Neural cell (in vitro differentiated cells): ENCODE data around the gene AGO4. TPM values are rescaled to one million over a fixed set of nuclear protein-coding genes. Genes with fewer than 3 reads are reported as not detected.

Experiments
- H2AFZ ChIP-seq: fragments of 200-600, 300-800 bp; sonication (generic), shearing (Covaris generic); 2 replicates; pipeline ENCODE4 v1.6.0; 2014; ENCODE audit warnings: low read depth, mild to moderate bottlenecking, antibody characterized with exemption, low read length, moderate library complexity
- H3F3A ChIP-seq: fragments of 200-600 bp; shearing (Covaris generic); 2 replicates; pipeline ENCODE4 v1.6.1; 2016; ENCODE audit warnings: mild to moderate bottlenecking, moderate library complexity, mixed read lengths, antibody characterized with exemption, low read length; ENCODE audit not compliant: insufficient read depth, poor library complexity, severe bottlenecking
- H3K27ac ChIP-seq: fragments of 200-600, 300-800 bp; sonication (generic), shearing (Covaris generic); 2 replicates; pipeline ENCODE4 v1.5.1; 2014; ENCODE audit warnings: mild to moderate bottlenecking, low read length, moderate library complexity
- H3K27me3 ChIP-seq: fragments of 300-800, 200-600 bp; sonication (generic), shearing (Covaris generic); 2 replicates; pipeline ENCODE4 v1.6.0; 2014; ENCODE audit warnings: mild to moderate bottlenecking, low read depth, low read length, moderate library complexity; ENCODE audit not compliant: insufficient read depth
- H3K36me3 ChIP-seq: fragments of 300-800, 200-600 bp; sonication (generic), shearing (Covaris generic); 2 replicates; pipeline ENCODE4 v1.5.1; 2014; ENCODE audit warnings: mild to moderate bottlenecking, antibody characterized with exemption, low read length, moderate library complexity; ENCODE audit not compliant: insufficient read depth
- H3K4me2 ChIP-seq: fragments of 300-800, 200-600 bp; sonication (generic), shearing (Covaris generic); 2 replicates; pipeline ENCODE4 v1.6.0; 2014; ENCODE audit warnings: mild to moderate bottlenecking, low read length
- H3K4me3 ChIP-seq: fragments of 300-800, 200-600 bp; sonication (generic), shearing (Covaris generic); 2 replicates; pipeline ENCODE4 v1.5.1; 2014; ENCODE audit warnings: mild to moderate bottlenecking, low read length, moderate library complexity
- H3K79me2 ChIP-seq: fragments of 200-600 bp; shearing (Covaris generic); replicated peaks from 2 replicates; pipeline ENCODE4 v1.6.0; 2014; ENCODE audit warnings: mild to moderate bottlenecking, low read length, moderate library complexity; ENCODE audit not compliant: insufficient read depth
- H3K9ac ChIP-seq: fragments of 300-800, 200-600 bp; sonication (generic), shearing (Covaris generic); 2 replicates; pipeline ENCODE4 v1.6.1; 2016; ENCODE audit warnings: mild to moderate bottlenecking, low read length, mixed read lengths
- H3K9me2 ChIP-seq: fragments of 200-600 bp; shearing (Covaris generic); 2 replicates; pipeline ENCODE4 v1.6.1; 2016; ENCODE audit warnings: mild to moderate bottlenecking, low read length, mixed read lengths; ENCODE audit not compliant: insufficient read depth
- H3K9me3 ChIP-seq: fragments of 200-600, 300-800 bp; sonication (generic), shearing (Covaris generic); 2 replicates; pipeline ENCODE4 v1.6.1; 2016; ENCODE audit warnings: mild to moderate bottlenecking, mixed run types, low read length, moderate library complexity, mixed read lengths
- H4K20me1 ChIP-seq: fragments of 200-600 bp; shearing (Covaris generic); 2 replicates; pipeline ENCODE4 v1.6.1; 2016; ENCODE audit warnings: mild to moderate bottlenecking, mixed run types; ENCODE audit not compliant: insufficient read depth
- CTCF ChIP-seq: fragments of 450-650 bp; IDR thresholded peaks from 2 replicates; pipeline ENCODE4 v1.5.1; 2014; ENCODE audit warnings: antibody characterized with exemption, mild to moderate bottlenecking, moderate library complexity; ENCODE audit not compliant: poor library complexity, severe bottlenecking
- EP300 ChIP-seq: fragments of 450-650 bp; conservative IDR thresholded peaks from 2 replicates; pipeline ENCODE4 v1.6.1; 2014; ENCODE audit warnings: antibody characterized with exemption, mild to moderate bottlenecking, moderate library complexity; ENCODE audit not compliant: poor library complexity, severe bottlenecking
- EZH2 ChIP-seq: fragments of 200-600, 300-800 bp; shearing (Covaris generic), sonication (generic); IDR thresholded peaks from 2 replicates; pipeline ENCODE4 v1.6.1; 2014; ENCODE audit warnings: antibody characterized with exemption, low read length, borderline replicate concordance, mild to moderate bottlenecking; ENCODE audit not compliant: insufficient read depth, poor library complexity, severe bottlenecking
- MXI1 ChIP-seq: fragments of 450-650 bp; conservative IDR thresholded peaks from 2 replicates; pipeline ENCODE4 v1.6.1; 2014; ENCODE audit warnings: antibody characterized with exemption, mild to moderate bottlenecking; ENCODE audit not compliant: poor library complexity, severe bottlenecking
- POLR2AphosphoS5 ChIP-seq: IDR thresholded peaks from 2 replicates; pipeline ENCODE4 v1.6.1; 2012
- RAD21 ChIP-seq: fragments of 450-650 bp; conservative IDR thresholded peaks from 2 replicates; pipeline ENCODE4 v1.6.1; 2014; ENCODE audit warnings: antibody characterized with exemption, mild to moderate bottlenecking, moderate library complexity
- SMC3 ChIP-seq: fragments of 450-650 bp; conservative IDR thresholded peaks from 2 replicates; pipeline ENCODE4 v1.6.1; 2014; ENCODE audit warnings: antibody characterized with exemption, mild to moderate bottlenecking, moderate library complexity; ENCODE audit not compliant: poor library complexity
- TAF1 ChIP-seq: IDR thresholded peaks from 2 replicates; pipeline ENCODE4 v1.6.1; 2012; ENCODE audit warnings: low read depth
- polyA minus RNA-seq: library from RNA; depleted of rRNA, polyadenylated mRNA; stranded (reverse); fragments of >200 nt; gene quantifications from 2 replicates; pipeline ENCODE4 v1.2.3, GENCODE V29; 2014
- polyA plus RNA-seq: library from polyadenylated mRNA; depleted of rRNA; stranded (reverse); fragments of >200 nt; gene quantifications from 2 replicates; pipeline ENCODE4 v1.2.3, GENCODE V29; 2014
- TF ChIP-seq, protein P1 (sequence below): IDR thresholded peaks from 2 replicates; pipeline ENCODE4 v1.6.1; 2012; ENCODE audit warnings: borderline replicate concordance

AGO4 gene
- 49.8 and 51.9 TPM in 2 replicates for polyA plus RNA-seq
- polyA minus RNA-seq = 118 and 122 TPM in 2 replicates

DNA sequence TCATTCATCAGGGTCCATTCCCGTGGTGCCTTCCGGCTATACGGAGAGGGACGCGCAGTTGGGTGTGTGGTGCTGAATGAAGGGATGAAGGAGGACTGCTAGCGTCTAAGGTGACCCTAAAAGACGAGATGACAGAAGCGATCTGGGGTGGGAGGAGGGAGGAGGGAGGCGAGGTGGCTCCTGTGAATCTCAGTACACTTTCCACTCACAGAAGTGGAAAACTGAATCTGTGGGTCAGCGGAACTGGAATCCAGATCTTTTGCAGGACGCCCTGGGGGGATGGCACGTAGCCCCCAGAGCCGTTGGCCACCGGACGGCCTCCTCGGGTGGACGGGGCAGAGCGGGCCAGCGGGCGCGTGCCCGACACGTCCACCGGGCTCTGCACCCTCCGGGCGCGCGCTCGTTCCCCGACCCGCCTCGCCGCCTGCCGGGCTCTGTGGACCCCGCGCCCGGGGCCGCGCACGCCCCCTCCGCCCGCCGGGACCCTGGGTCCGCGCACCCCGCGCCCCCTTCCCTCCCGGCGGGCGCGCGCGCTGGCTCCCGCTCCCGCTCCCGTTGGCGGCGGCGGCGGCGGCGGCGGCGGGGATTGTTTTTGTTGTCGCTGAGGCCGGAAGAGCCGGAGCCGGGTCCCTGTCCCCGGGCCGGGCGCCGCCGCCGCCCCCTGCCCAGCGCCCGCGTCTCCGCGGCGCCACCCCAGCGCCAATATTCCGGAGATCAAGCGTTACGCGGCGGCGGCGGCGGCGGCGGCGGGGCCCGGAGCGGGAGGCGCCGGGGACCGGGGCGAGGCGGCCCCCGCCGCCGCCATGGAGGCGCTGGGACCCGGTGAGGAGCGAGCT is at the start of gene AGO4:
TSS of gene AGO4 (plus strand) at position 403 of the 836 bp plus-strand sequence. CDS start at position 804, 401 bp downstream.
- TF ChIP-seq CTCF = no peak
- TF ChIP-seq TAF1 = no peak
- TF ChIP-seq, protein P1, sequence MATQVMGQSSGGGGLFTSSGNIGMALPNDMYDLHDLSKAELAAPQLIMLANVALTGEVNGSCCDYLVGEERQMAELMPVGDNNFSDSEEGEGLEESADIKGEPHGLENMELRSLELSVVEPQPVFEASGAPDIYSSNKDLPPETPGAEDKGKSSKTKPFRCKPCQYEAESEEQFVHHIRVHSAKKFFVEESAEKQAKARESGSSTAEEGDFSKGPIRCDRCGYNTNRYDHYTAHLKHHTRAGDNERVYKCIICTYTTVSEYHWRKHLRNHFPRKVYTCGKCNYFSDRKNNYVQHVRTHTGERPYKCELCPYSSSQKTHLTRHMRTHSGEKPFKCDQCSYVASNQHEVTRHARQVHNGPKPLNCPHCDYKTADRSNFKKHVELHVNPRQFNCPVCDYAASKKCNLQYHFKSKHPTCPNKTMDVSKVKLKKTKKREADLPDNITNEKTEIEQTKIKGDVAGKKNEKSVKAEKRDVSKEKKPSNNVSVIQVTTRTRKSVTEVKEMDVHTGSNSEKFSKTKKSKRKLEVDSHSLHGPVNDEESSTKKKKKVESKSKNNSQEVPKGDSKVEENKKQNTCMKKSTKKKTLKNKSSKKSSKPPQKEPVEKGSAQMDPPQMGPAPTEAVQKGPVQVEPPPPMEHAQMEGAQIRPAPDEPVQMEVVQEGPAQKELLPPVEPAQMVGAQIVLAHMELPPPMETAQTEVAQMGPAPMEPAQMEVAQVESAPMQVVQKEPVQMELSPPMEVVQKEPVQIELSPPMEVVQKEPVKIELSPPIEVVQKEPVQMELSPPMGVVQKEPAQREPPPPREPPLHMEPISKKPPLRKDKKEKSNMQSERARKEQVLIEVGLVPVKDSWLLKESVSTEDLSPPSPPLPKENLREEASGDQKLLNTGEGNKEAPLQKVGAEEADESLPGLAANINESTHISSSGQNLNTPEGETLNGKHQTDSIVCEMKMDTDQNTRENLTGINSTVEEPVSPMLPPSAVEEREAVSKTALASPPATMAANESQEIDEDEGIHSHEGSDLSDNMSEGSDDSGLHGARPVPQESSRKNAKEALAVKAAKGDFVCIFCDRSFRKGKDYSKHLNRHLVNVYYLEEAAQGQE = peak; percentile 3
- TF ChIP-seq POLR2AphosphoS5 = peak; percentile 72
- no peak for TF ChIP-seq EP300
- peak; percentile 24 for TF ChIP-seq MXI1
- TF ChIP-seq RAD21 = no peak
- no peak for TF ChIP-seq EZH2
- no peak for TF ChIP-seq SMC3
- H2AFZ ChIP-seq = peak within 1 kb of the TSS; percentile 69
- H3K27me3 ChIP-seq = no peaks in the 10 kb centered on the region
- peak within 1 kb of the TSS; percentile 98 for H3K4me3 ChIP-seq
- H3K9me3 ChIP-seq = no peaks in the 10 kb centered on the region
- no peaks in the 10 kb centered on the region for H3K9me2 ChIP-seq
- peak within 1 kb of the TSS; percentile 60 for H3K27ac ChIP-seq
- no peaks in the 10 kb centered on the region for H3F3A ChIP-seq
- H3K4me2 ChIP-seq = peak within 1 kb of the TSS; percentile 85
- H3K9ac ChIP-seq = peak within 1 kb of the TSS; percentile 86
- H3K36me3 ChIP-seq = no peaks in the 10 kb centered on the region
- H4K20me1 ChIP-seq = no peaks in the 10 kb centered on the region
- peaks cover 28% of the 10 kb centered on the region for H3K79me2 ChIP-seq

GRCh38 chr1:35762141-35762540 is 45.7 kb upstream of the AGO4 start:
- Histone ChIP-seq H3K9me3 (no peaks in the 10 kb centered on the region), H3K9ac (no peak overlapping the region), H2AFZ (no peak overlapping the region), H3K27ac (no peak overlapping the region), H3F3A (no peaks in the 10 kb centered on the region), H3K4me2 (no peak overlapping the region), H3K79me2 (peaks cover 2% of the 10 kb centered on the region), H3K4me3 (no peak overlapping the region), H3K9me2 (no peaks in the 10 kb centered on the region), H4K20me1 (no peaks in the 10 kb centered on the region), H3K36me3 (no peaks in the 10 kb centered on the region), H3K27me3 (no peaks in the 10 kb centered on the region)
- TF ChIP-seq MXI1 (no peak), POLR2AphosphoS5 (no peak), EP300 (no peak), CTCF (no peak), EZH2 (no peak), SMC3 (no peak), TAF1 (no peak), RAD21 (no peak)
- TF ChIP-seq, protein P1 = no peak
